Prostate gland (tissue), 2 donors: ENCODE measurements around the gene DCLK2. TPM values are rescaled to one million over a fixed set of nuclear protein-coding genes. Genes with fewer than 3 reads are reported as not detected.

Experiments
- DNase-seq: peaks from one replicate; pipeline ENCODE4 v3.0.0-alpha.2; 2019; ENCODE audit warnings: low spot score
- H3K27ac ChIP-seq, 2 donors: fragments of 200-600 bp; sonication (generic); 2 replicates each; pipeline ENCODE4 v1.5.1; 2017 to 2019
- H3K27me3 ChIP-seq: fragments of 200-600 bp; sonication (generic); replicated peaks from 2 replicates; pipeline ENCODE4 v1.5.1; 2019; ENCODE audit not compliant: insufficient read depth
- H3K36me3 ChIP-seq, 2 donors: fragments of 200-600 bp; sonication (generic); 1 replicate in 1 of 2; 2 replicates in 1 of 2; pipeline versions ENCODE4 v1.5.1 to v1.8.1; 2017 to 2019
- H3K4me1 ChIP-seq: fragments of 200-600 bp; sonication (generic); replicated peaks from 2 replicates; pipeline ENCODE4 v1.5.1; 2019
- H3K4me3 ChIP-seq, 2 donors: fragments of 200-600 bp; sonication (generic); 2 replicates each; pipeline ENCODE4 v1.5.1; 2017 to 2019
- H3K9me3 ChIP-seq: fragments of 200-600 bp; sonication (generic); 2 replicates; pipeline ENCODE4 v1.5.1; 2017
- POLR2A ChIP-seq: fragments of 450-650 bp; IDR thresholded peaks from one replicate; pipeline ENCODE4 v1.6.1; 2016; ENCODE audit warnings: antibody characterized with exemption, mild to moderate bottlenecking
- POLR2AphosphoS5 ChIP-seq: sonication (generic); formaldehyde crosslinking; IDR thresholded peaks from one replicate; pipeline ENCODE4 v1.6.1; 2017; ENCODE audit warnings: antibody characterized with exemption
- WGBS: methylation state at CpG from one replicate; pipeline ENCODE4 v1.1.5; 2018; 5-methylcytosine and 5-hydroxymethylcytosine counted together
- intact Hi-C: fragments of 100-400 bp; cut with DNase I; formaldehyde crosslinking; loops from one replicate; pipeline ENCODE4 v1.14.2; 2022
- total RNA-seq, 2 donors: library from RNA; depleted of rRNA; stranded (reverse); fragments of >200 nt; gene quantifications; one replicate each; pipeline ENCODE4 v1.1.0, GENCODE V29; 2016
- TF ChIP-seq, protein P1 (sequence below), 4 experiments: fragments of 200-600 bp in 2 of 4; fragments of 450-650 bp in 2 of 4; sonication (generic) in 2 of 4; IDR thresholded peaks; 1 replicate in 3 of 4; 2 replicates in 1 of 4; pipeline ENCODE4 v1.5.1; 2016 to 2019; ENCODE audit warnings: antibody characterized with exemption in 4 of 4, mild to moderate bottlenecking in 2 of 4, moderate library complexity in 2 of 4

DCLK2 gene
- total RNA-seq, 2 donors from 2014 or later = 3.3 to 18.6 TPM

DNA sequence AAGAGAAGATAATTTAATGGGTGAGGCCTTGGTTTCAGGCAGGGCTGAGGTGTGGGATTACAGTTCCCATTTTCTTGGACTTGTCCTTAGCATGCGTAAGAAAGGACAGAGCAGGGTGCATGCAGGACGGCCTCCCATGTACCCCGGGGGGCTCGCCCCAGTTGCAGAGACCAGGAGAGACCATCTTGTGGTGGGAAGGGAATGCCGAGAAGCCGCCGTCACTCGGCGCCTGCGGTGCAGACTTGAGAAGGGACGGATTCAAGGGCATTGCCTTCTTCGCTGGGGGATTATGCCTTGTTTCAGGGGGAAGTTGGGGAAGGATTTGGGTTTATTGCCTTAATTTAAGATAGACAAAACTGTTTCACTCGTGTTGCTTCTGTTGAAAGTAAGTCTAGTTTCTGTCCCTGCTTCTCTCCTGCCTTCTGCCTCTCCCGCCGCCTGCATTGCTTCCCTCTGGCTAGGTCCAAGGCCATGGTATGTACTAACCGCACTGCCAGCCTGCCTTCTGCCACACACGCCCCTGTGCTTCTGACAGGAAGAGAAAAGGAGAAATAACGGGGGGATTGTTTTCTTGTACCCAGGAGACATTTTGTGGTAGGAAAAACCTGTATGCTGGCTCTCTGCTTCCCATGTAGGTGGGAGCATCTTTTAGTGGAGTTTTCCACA, 175.9 kb downstream of the DCLK2 start:
- no peak overlapping the region for H3K27ac ChIP-seq
- H3K4me1 ChIP-seq = no peaks in the 10 kb centered on the region
- WGBS = 93% methylated on average over 18 of the region's 18 CpGs
- intact Hi-C loops = no loop called here
- H3K4me3 ChIP-seq = no peak overlapping the region
- TF ChIP-seq, protein P1, sequence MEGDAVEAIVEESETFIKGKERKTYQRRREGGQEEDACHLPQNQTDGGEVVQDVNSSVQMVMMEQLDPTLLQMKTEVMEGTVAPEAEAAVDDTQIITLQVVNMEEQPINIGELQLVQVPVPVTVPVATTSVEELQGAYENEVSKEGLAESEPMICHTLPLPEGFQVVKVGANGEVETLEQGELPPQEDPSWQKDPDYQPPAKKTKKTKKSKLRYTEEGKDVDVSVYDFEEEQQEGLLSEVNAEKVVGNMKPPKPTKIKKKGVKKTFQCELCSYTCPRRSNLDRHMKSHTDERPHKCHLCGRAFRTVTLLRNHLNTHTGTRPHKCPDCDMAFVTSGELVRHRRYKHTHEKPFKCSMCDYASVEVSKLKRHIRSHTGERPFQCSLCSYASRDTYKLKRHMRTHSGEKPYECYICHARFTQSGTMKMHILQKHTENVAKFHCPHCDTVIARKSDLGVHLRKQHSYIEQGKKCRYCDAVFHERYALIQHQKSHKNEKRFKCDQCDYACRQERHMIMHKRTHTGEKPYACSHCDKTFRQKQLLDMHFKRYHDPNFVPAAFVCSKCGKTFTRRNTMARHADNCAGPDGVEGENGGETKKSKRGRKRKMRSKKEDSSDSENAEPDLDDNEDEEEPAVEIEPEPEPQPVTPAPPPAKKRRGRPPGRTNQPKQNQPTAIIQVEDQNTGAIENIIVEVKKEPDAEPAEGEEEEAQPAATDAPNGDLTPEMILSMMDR (IDR thresholded peaks at IDR 0.05) = no peak
- TF ChIP-seq POLR2A = no peak
- TF ChIP-seq POLR2AphosphoS5 = no peak
- no peak for DNase-seq
- no peaks in the 10 kb centered on the region for H3K9me3 ChIP-seq
- no peaks in the 10 kb centered on the region for H3K27me3 ChIP-seq
- H3K36me3 ChIP-seq = no peaks in the 10 kb centered on the region

DNA sequence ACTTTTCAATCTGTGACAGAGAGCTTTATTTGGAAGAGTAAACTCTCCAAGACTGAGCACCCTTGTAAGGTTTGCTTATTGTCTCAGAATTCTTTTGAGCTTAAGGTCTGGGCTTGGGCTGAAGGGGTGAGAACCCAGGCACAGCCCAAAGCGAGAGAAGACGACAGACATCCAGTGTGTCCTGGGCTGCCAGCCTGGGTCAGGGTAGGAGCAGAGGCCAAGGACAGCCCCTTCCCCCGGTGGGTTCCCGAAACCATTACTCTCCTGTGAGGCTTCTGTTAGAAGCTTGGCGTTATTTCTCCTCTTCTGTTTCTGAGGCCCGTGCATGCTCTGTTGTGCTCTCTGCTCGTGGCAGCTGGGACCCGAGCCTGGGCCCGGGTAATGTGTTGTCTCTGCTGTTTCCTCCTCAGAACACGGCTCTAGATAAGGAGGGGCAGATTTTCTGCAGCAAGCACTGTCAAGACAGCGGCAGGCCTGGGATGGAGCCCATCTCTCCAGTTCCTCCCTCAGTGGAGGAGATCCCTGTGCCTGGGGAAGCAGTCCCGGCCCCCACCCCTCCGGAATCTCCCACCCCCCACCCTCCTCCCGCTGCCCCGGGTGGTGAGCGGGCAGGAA, 177.5 kb downstream of the DCLK2 start:
- WGBS = 85% methylated on average over 16 of the region's 16 CpGs
- Histone ChIP-seq H3K4me1 (no peaks in the 10 kb centered on the region), H3K4me3 (no peak overlapping the region), H3K9me3 (no peaks in the 10 kb centered on the region), H3K27me3 (no peaks in the 10 kb centered on the region), H3K27ac (no peak overlapping the region), H3K36me3 (no peaks in the 10 kb centered on the region)
- intact Hi-C loops = no loop called here
- TF ChIP-seq POLR2AphosphoS5 (no peak), POLR2A (no peak)
- TF ChIP-seq, protein P1 (IDR thresholded peaks at IDR 0.05) = no peak
- no peak for DNase-seq

DNA sequence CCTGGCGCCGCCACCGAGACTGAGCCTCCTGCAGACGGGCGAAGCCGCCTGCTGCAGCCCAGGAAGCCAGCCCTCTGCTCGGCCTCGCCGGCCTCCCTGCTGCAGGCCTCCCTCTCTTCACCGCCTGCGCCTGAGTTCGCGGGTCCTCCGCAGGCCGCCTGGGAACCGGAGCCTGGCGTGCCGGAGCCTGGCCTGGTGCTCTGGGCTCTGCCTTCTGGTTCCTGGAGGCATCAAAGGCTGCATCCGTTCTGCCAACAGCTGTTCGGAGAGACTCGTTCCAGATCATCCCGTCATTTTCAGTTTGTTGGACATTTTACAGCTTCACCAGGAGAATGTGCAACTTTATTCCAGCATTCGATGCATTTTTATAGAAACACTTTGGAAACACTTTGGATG, 178.0 kb downstream of the DCLK2 start:
- no peaks in the 10 kb centered on the region for H3K9me3 ChIP-seq
- DNase-seq = no peak
- WGBS = 90% methylated on average over 18 of the region's 23 CpGs
- no peaks in the 10 kb centered on the region for H3K27me3 ChIP-seq
- TF ChIP-seq POLR2AphosphoS5 = no peak
- TF ChIP-seq POLR2A = no peak
- TF ChIP-seq, protein P1 (IDR thresholded peaks at IDR 0.05) = no peak
- no peak overlapping the region for H3K27ac ChIP-seq
- no peak overlapping the region for H3K4me3 ChIP-seq
- intact Hi-C loops = no loop called here
- no peaks in the 10 kb centered on the region for H3K36me3 ChIP-seq
- H3K4me1 ChIP-seq = no peaks in the 10 kb centered on the region

DNA sequence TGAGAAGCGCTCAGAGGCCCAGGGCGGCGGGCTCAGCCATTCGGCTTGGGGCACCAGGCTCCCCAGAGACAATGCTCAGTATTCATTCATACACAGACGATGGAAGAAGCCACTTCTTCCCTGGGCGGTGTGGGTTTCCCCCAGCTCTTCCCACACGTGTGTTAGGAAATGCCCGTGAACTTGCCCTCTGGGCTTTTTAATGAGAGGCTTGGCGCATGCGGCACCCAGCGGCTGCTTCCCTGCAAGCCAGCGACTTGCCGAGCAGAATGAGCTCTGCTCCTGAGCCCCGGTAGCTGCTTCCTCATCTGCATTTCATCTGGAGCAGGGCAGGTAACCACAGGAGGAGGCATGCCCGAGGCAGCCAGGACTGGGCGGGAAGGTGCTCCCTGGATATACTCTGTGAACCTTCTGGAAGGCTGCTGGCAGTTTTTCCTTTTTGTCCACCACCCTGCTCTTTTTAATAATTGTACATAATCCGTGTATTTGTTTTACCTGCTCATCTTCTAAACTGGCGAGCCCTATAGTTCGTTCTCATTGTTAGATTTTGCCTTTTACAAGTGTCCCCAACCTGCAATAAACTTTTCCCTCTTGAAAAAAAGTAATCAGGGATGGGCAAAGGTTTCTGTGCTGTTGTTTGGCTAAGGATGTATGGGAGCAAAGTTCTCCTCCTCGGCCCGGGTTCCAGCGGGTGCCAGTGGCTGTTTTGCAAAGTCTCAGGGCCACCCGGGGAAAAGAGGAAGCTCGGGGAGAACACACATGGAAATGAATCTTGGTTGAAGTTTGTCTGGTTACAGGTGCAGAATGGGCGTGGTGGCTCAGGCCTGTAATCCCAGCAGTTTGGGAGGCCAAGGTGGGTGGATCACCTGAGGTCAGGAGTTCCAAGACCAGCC, 178.8 kb downstream of the DCLK2 start:
- Histone ChIP-seq H3K4me3 (no peak overlapping the region), H3K36me3 (no peaks in the 10 kb centered on the region)
- WGBS = 68% methylated on average over 25 of the region's 25 CpGs

More for the DNA sequence above, 178.8 kb downstream of the DCLK2 start:
- intact Hi-C loops = no loop called here
- no peak for DNase-seq
- Histone ChIP-seq H3K4me1 (no peaks in the 10 kb centered on the region), H3K27ac (no peak overlapping the region), H3K9me3 (no peaks in the 10 kb centered on the region), H3K27me3 (no peaks in the 10 kb centered on the region)
- no peak for TF ChIP-seq POLR2AphosphoS5
- TF ChIP-seq, protein P1 (IDR thresholded peaks at IDR 0.05) = no peak
- TF ChIP-seq POLR2A = no peak
